BJ (cell line): ENCODE results near the gene MGME1. TPM values are rescaled to one million over a fixed set of nuclear protein-coding genes. Genes with fewer than 3 reads are reported as not detected.

Source experiments
- CTCF ChIA-PET: fragments of 350-600 bp; formaldehyde crosslinking; extraction: SDS; loops from one replicate; lab custom pipeline; 2021; ENCODE audit warnings: antibody characterized with exemption, inconsistent platforms; lab: Yijun Ruan, JAX
- POLR2A ChIA-PET: fragments of 300-600 bp; sonication (Branson Sonifier 250); formaldehyde crosslinking; extraction: SDS; loops from one replicate; lab custom pipeline; 2021; ENCODE audit warnings: antibody characterized with exemption; lab: Charles Lee
- DNase-seq: peaks from one replicate; pipeline ENCODE4 v3.0.0-alpha.2; 2011; ENCODE audit warnings: low read depth
- H3K27me3 ChIP-seq: 2 replicates; pipeline ENCODE4 v1.6.0; 2011; ENCODE audit warnings: low read length; ENCODE audit not compliant: control insufficient read depth, insufficient read depth
- H3K36me3 ChIP-seq: 2 replicates; pipeline ENCODE4 v1.5.1; 2011; ENCODE audit warnings: low read length; ENCODE audit not compliant: control insufficient read depth, insufficient read depth
- H3K4me3 ChIP-seq: 2 replicates; pipeline ENCODE4 v1.5.1; 2011; ENCODE audit warnings: low read depth, mild to moderate bottlenecking, control low read depth, low read length
- CTCF ChIP-seq: IDR thresholded peaks from 2 replicates; pipeline ENCODE4 v1.5.1; 2011; ENCODE audit warnings: low read depth, mild to moderate bottlenecking, control low read depth, inconsistent platforms, low read length, moderate library complexity; ENCODE audit not compliant: insufficient read depth
- polyA plus RNA-seq: library from polyadenylated mRNA; depleted of rRNA; stranded (reverse); fragments of >200 nt; gene quantifications from 2 replicates; pipeline ENCODE4 v1.2.3, GENCODE V29; 2011

The MGME1 gene
- polyA plus RNA-seq, 1 experiment = 7.2 TPM

GRCh38 chr20:17936286-17936760 is 32.5 kb upstream of the MGME1 start:
- no peak for DNase-seq
- Histone ChIP-seq H3K4me3 (no peak overlapping the region), H3K36me3 (peaks cover 5% of the 10 kb centered on the region), H3K27me3 (no peaks in the 10 kb centered on the region)
- CTCF ChIA-PET = interaction anchor here (0.5 to 4.9 kb wide), 12 partner anchors 10 to 540 kb away, joined by 3 to 39 read pairs (median 4); partner anchors contain the start of gene RRBP1
- POLR2A ChIA-PET = no interaction called here
- no peak for TF ChIP-seq CTCF

DNA sequence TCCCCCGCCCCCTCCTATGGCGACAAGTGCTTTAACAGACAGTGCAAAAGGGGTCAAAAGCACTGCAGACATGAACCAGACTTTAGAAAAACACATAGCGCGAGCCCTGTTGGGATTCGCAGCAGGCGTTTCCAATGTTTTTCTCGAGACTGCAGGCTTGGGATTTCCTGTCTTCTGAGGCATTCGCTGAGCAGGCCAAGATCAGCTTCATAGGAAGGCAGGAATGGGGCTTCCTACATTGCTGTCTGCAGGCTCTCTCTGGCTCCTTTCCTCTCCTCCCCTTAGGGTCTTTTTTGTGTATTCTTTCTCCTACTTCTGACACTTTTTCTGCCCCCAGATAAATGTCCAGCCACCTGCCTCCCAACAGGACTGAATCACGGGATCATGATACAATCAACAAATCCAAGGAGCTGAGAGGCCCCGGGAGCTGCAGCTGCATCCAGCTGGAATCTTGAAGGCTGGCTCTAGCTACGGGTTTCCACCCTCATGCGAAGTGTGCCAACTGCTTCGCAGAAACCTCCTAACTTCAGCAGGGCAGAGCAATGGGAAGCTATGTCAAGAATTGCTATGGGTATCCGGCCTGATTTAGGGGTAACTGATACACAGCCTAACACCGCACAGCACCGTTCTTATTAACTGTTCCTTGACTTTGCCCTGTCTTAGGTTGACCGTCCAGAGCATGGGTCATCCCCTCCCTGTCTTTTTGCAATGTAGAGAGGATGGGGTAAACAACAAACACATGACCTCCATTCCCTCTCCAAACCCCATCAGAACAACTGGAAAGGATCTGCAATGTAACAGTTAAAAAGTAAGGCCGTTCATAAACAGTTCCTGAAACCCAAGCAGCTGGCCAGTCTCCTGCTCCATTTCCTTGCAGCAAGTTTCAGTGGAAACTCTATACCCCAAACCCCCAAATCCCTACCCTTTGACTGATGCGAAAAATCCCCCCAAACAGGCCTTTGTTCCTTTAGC is 31.8 kb upstream of the MGME1 start:
- Histone ChIP-seq H3K27me3 (no peaks in the 10 kb centered on the region), H3K36me3 (peaks cover 8% of the 10 kb centered on the region), H3K4me3 (no peak overlapping the region)
- CTCF ChIA-PET = interaction anchor here (0.5 to 4.9 kb wide), 16 partner anchors 12 to 541 kb away, joined by 3 to 39 read pairs (median 4); partner anchors contain the start of gene RRBP1
- POLR2A ChIA-PET = interaction anchor here (0.6 to 0.8 kb wide), 3 partner anchors 26 to 49 kb away, joined by 3 to 4 read pairs (median 3); no protein-coding TSS in a partner anchor
- DNase-seq = no peak
- no peak for TF ChIP-seq CTCF

DNA sequence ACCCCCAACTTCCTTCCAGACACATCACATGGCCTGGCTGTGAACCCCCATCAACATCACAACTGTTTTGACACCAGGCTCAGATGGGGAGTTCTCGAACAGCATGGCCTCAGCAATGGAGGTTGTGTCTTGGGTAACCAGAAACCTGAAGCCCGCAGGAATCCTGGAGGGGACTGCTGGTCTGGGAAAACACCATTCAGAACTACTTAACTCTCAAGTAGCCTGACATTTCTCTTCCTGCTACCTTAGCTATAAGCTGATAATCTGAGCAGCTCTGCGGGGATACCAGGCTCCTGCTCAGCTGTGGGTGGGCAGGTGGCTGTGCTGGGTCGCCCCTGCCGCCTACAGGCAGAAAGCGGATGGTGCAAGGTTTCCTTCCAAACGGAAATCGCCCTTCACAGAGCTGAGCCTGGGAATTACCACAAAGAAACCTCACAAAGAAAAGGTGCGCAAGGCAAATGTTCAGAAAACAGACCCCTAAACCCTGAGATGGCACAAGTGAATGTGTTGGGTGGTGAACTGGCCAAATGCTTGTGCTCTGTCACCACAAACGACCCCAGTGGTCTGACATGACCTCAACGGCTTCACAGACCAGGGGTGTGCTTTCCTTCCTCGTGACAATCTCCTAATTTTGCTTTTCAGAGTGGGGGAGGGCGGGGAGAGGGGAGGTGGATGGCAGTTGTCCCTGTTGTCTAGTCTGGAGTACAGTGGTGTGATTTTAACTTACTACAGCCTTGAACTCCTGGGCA is 29.8 kb upstream of the MGME1 start:
- peaks cover 12% of the 10 kb centered on the region for H3K36me3 ChIP-seq
- no peak overlapping the region for H3K4me3 ChIP-seq
- no peak for DNase-seq
- ChIA-PET CTCF (interaction anchor here (0.5 to 4.9 kb wide), 33 partner anchors 9 to 435 kb away, joined by 3 to 39 read pairs (median 4); partner anchors contain the start of gene RRBP1), POLR2A (interaction anchor here (0.6 kb wide), 2 partner anchors 27 to 257 kb away, joined by 3 read pairs; no protein-coding TSS in a partner anchor)
- H3K27me3 ChIP-seq = no peaks in the 10 kb centered on the region
- peak; percentile 97 for TF ChIP-seq CTCF

GRCh38 chr20:17939622-17940223 is 29.1 kb upstream of the MGME1 start:
- H3K27me3 ChIP-seq = no peaks in the 10 kb centered on the region
- POLR2A ChIA-PET = no interaction called here
- DNase-seq = no peak
- no peak for TF ChIP-seq CTCF
- H3K36me3 ChIP-seq = peaks cover 12% of the 10 kb centered on the region
- no peak overlapping the region for H3K4me3 ChIP-seq
- CTCF ChIA-PET = interaction anchor here (0.5 to 4.9 kb wide), 26 partner anchors 10 to 436 kb away, joined by 3 to 39 read pairs (median 4); partner anchors contain the start of gene RRBP1
